Neural cell (in vitro differentiated cells): Measurements from ENCODE around the gene CAPRIN1. TPM values are rescaled to one million over a fixed set of nuclear protein-coding genes. Genes with fewer than 3 reads are reported as not detected.

Experiments used
- H2AFZ ChIP-seq: fragments of 200-600, 300-800 bp; sonication (generic), shearing (Covaris generic); 2 replicates; pipeline ENCODE4 v1.6.0; 2014; ENCODE audit warnings: low read depth, mild to moderate bottlenecking, antibody characterized with exemption, low read length, moderate library complexity
- H3F3A ChIP-seq: fragments of 200-600 bp; shearing (Covaris generic); 2 replicates; pipeline ENCODE4 v1.6.1; 2016; ENCODE audit warnings: mild to moderate bottlenecking, moderate library complexity, mixed read lengths, antibody characterized with exemption, low read length; ENCODE audit not compliant: insufficient read depth, poor library complexity, severe bottlenecking
- H3K27ac ChIP-seq: fragments of 200-600, 300-800 bp; sonication (generic), shearing (Covaris generic); 2 replicates; pipeline ENCODE4 v1.5.1; 2014; ENCODE audit warnings: mild to moderate bottlenecking, low read length, moderate library complexity
- H3K27me3 ChIP-seq: fragments of 300-800, 200-600 bp; sonication (generic), shearing (Covaris generic); 2 replicates; pipeline ENCODE4 v1.6.0; 2014; ENCODE audit warnings: mild to moderate bottlenecking, low read depth, low read length, moderate library complexity; ENCODE audit not compliant: insufficient read depth
- H3K36me3 ChIP-seq: fragments of 300-800, 200-600 bp; sonication (generic), shearing (Covaris generic); 2 replicates; pipeline ENCODE4 v1.5.1; 2014; ENCODE audit warnings: mild to moderate bottlenecking, antibody characterized with exemption, low read length, moderate library complexity; ENCODE audit not compliant: insufficient read depth
- H3K4me2 ChIP-seq: fragments of 300-800, 200-600 bp; sonication (generic), shearing (Covaris generic); 2 replicates; pipeline ENCODE4 v1.6.0; 2014; ENCODE audit warnings: mild to moderate bottlenecking, low read length
- H3K4me3 ChIP-seq: fragments of 300-800, 200-600 bp; sonication (generic), shearing (Covaris generic); 2 replicates; pipeline ENCODE4 v1.5.1; 2014; ENCODE audit warnings: mild to moderate bottlenecking, low read length, moderate library complexity
- H3K79me2 ChIP-seq: fragments of 200-600 bp; shearing (Covaris generic); replicated peaks from 2 replicates; pipeline ENCODE4 v1.6.0; 2014; ENCODE audit warnings: mild to moderate bottlenecking, low read length, moderate library complexity; ENCODE audit not compliant: insufficient read depth
- H3K9ac ChIP-seq: fragments of 300-800, 200-600 bp; sonication (generic), shearing (Covaris generic); 2 replicates; pipeline ENCODE4 v1.6.1; 2016; ENCODE audit warnings: mild to moderate bottlenecking, low read length, mixed read lengths
- H3K9me2 ChIP-seq: fragments of 200-600 bp; shearing (Covaris generic); 2 replicates; pipeline ENCODE4 v1.6.1; 2016; ENCODE audit warnings: mild to moderate bottlenecking, low read length, mixed read lengths; ENCODE audit not compliant: insufficient read depth
- H3K9me3 ChIP-seq: fragments of 200-600, 300-800 bp; sonication (generic), shearing (Covaris generic); 2 replicates; pipeline ENCODE4 v1.6.1; 2016; ENCODE audit warnings: mild to moderate bottlenecking, mixed run types, low read length, moderate library complexity, mixed read lengths
- H4K20me1 ChIP-seq: fragments of 200-600 bp; shearing (Covaris generic); 2 replicates; pipeline ENCODE4 v1.6.1; 2016; ENCODE audit warnings: mild to moderate bottlenecking, mixed run types; ENCODE audit not compliant: insufficient read depth
- EP300 ChIP-seq: fragments of 450-650 bp; conservative IDR thresholded peaks from 2 replicates; pipeline ENCODE4 v1.6.1; 2014; ENCODE audit warnings: antibody characterized with exemption, mild to moderate bottlenecking, moderate library complexity; ENCODE audit not compliant: poor library complexity, severe bottlenecking
- EZH2 ChIP-seq: fragments of 200-600, 300-800 bp; shearing (Covaris generic), sonication (generic); IDR thresholded peaks from 2 replicates; pipeline ENCODE4 v1.6.1; 2014; ENCODE audit warnings: antibody characterized with exemption, low read length, borderline replicate concordance, mild to moderate bottlenecking; ENCODE audit not compliant: insufficient read depth, poor library complexity, severe bottlenecking
- MXI1 ChIP-seq: fragments of 450-650 bp; conservative IDR thresholded peaks from 2 replicates; pipeline ENCODE4 v1.6.1; 2014; ENCODE audit warnings: antibody characterized with exemption, mild to moderate bottlenecking; ENCODE audit not compliant: poor library complexity, severe bottlenecking
- POLR2AphosphoS5 ChIP-seq: IDR thresholded peaks from 2 replicates; pipeline ENCODE4 v1.6.1; 2012
- RAD21 ChIP-seq: fragments of 450-650 bp; conservative IDR thresholded peaks from 2 replicates; pipeline ENCODE4 v1.6.1; 2014; ENCODE audit warnings: antibody characterized with exemption, mild to moderate bottlenecking, moderate library complexity
- SMC3 ChIP-seq: fragments of 450-650 bp; conservative IDR thresholded peaks from 2 replicates; pipeline ENCODE4 v1.6.1; 2014; ENCODE audit warnings: antibody characterized with exemption, mild to moderate bottlenecking, moderate library complexity; ENCODE audit not compliant: poor library complexity
- TAF1 ChIP-seq: IDR thresholded peaks from 2 replicates; pipeline ENCODE4 v1.6.1; 2012; ENCODE audit warnings: low read depth
- polyA plus RNA-seq: library from polyadenylated mRNA; depleted of rRNA; stranded (reverse); fragments of >200 nt; gene quantifications from 2 replicates; pipeline ENCODE4 v1.2.3, GENCODE V29; 2014
- TF ChIP-seq, protein P1 (sequence below): IDR thresholded peaks from 2 replicates; pipeline ENCODE4 v1.6.1; 2012; ENCODE audit warnings: borderline replicate concordance
- TF ChIP-seq, protein P2 (sequence below): fragments of 450-650 bp; IDR thresholded peaks from 2 replicates; pipeline ENCODE4 v1.5.1; 2014; ENCODE audit warnings: antibody characterized with exemption, mild to moderate bottlenecking, moderate library complexity; ENCODE audit not compliant: poor library complexity, severe bottlenecking

CAPRIN1 gene
- polyA plus RNA-seq, 1 donor from 2014 or later, result 256 TPM

DNA sequence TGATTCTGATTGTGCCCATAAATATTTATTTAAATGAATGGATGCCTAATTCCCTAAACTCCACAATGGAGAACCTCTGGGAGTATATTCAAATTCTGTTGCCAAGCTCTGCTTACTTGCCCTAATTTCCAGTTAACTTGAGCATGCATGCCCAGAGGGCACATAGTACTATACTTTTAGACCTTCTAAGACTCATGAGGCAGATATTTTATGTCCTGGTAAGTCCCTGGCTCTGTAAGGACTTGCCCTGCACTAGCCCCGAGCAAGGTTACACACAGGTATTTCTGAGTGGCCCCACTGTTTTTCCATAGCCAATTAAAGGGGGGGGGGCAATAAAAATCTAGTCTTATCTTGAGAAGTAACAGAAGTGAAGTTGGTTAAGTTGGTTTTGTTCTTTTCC lies 21.1 kb upstream of the CAPRIN1 start:
- Histone ChIP-seq H3K9ac (no peak overlapping the region), H4K20me1 (no peaks in the 10 kb centered on the region), H3K27ac (no peak overlapping the region), H2AFZ (no peak overlapping the region), H3K36me3 (no peaks in the 10 kb centered on the region), H3F3A (no peaks in the 10 kb centered on the region), H3K79me2 (no peaks in the 10 kb centered on the region), H3K9me3 (no peaks in the 10 kb centered on the region), H3K27me3 (no peaks in the 10 kb centered on the region), H3K9me2 (no peaks in the 10 kb centered on the region), H3K4me2 (no peak overlapping the region), H3K4me3 (no peak overlapping the region)
- TF ChIP-seq EZH2, result no peak
- TF ChIP-seq TAF1, result no peak
- TF ChIP-seq, protein P1, sequence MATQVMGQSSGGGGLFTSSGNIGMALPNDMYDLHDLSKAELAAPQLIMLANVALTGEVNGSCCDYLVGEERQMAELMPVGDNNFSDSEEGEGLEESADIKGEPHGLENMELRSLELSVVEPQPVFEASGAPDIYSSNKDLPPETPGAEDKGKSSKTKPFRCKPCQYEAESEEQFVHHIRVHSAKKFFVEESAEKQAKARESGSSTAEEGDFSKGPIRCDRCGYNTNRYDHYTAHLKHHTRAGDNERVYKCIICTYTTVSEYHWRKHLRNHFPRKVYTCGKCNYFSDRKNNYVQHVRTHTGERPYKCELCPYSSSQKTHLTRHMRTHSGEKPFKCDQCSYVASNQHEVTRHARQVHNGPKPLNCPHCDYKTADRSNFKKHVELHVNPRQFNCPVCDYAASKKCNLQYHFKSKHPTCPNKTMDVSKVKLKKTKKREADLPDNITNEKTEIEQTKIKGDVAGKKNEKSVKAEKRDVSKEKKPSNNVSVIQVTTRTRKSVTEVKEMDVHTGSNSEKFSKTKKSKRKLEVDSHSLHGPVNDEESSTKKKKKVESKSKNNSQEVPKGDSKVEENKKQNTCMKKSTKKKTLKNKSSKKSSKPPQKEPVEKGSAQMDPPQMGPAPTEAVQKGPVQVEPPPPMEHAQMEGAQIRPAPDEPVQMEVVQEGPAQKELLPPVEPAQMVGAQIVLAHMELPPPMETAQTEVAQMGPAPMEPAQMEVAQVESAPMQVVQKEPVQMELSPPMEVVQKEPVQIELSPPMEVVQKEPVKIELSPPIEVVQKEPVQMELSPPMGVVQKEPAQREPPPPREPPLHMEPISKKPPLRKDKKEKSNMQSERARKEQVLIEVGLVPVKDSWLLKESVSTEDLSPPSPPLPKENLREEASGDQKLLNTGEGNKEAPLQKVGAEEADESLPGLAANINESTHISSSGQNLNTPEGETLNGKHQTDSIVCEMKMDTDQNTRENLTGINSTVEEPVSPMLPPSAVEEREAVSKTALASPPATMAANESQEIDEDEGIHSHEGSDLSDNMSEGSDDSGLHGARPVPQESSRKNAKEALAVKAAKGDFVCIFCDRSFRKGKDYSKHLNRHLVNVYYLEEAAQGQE, result no peak
- TF ChIP-seq MXI1, result no peak
- TF ChIP-seq RAD21, result no peak
- TF ChIP-seq EP300, result no peak

DNA sequence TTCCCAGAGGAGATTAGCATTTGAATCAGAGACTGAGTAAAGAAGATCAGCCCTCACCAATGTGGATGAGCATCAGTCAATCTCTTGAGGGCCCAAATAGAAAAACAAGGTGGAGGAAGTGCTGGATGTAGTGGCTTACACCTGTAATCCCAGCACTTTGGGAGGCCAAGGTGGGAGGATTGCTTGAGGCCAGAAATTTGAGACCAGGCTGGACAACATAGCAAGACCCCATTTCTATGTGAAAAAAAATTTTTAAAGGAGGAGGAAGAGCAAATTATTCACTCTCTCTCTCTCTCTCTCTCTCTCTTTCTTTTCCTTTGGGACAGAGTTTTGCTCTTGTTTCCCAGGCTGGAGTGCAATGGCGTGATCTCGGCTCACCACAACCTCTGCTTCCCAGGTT lies 18.1 kb upstream of the CAPRIN1 start:
- Histone ChIP-seq H3F3A (no peaks in the 10 kb centered on the region), H3K4me2 (no peak overlapping the region), H3K36me3 (no peaks in the 10 kb centered on the region), H4K20me1 (no peaks in the 10 kb centered on the region), H3K27ac (no peak overlapping the region), H3K9me2 (no peaks in the 10 kb centered on the region), H3K9ac (no peak overlapping the region), H3K27me3 (no peaks in the 10 kb centered on the region), H3K9me3 (no peaks in the 10 kb centered on the region), H3K79me2 (no peaks in the 10 kb centered on the region), H2AFZ (no peak overlapping the region), H3K4me3 (no peak overlapping the region)
- no peak for TF ChIP-seq RAD21
- no peak for TF ChIP-seq EP300
- no peak for TF ChIP-seq TAF1
- no peak for TF ChIP-seq MXI1
- TF ChIP-seq POLR2AphosphoS5, result no peak
- TF ChIP-seq, protein P2, sequence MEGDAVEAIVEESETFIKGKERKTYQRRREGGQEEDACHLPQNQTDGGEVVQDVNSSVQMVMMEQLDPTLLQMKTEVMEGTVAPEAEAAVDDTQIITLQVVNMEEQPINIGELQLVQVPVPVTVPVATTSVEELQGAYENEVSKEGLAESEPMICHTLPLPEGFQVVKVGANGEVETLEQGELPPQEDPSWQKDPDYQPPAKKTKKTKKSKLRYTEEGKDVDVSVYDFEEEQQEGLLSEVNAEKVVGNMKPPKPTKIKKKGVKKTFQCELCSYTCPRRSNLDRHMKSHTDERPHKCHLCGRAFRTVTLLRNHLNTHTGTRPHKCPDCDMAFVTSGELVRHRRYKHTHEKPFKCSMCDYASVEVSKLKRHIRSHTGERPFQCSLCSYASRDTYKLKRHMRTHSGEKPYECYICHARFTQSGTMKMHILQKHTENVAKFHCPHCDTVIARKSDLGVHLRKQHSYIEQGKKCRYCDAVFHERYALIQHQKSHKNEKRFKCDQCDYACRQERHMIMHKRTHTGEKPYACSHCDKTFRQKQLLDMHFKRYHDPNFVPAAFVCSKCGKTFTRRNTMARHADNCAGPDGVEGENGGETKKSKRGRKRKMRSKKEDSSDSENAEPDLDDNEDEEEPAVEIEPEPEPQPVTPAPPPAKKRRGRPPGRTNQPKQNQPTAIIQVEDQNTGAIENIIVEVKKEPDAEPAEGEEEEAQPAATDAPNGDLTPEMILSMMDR, result no peak
- TF ChIP-seq, protein P1, result no peak
- TF ChIP-seq SMC3, result no peak
- no peak for TF ChIP-seq EZH2
